HepG2 (cell line): ENCODE measurements around the gene LRP1B. TPM values are rescaled to one million over a fixed set of nuclear protein-coding genes. Genes with fewer than 3 reads are reported as not detected.

Source experiments
- ATAC-seq: fragments of 200-7000 bp; cut with Tn5 transposase; 3 replicates; pipeline ENCODE4 v1.9.1; 2020; ENCODE audit warnings: mild to moderate bottlenecking, moderate library complexity
- BruUV-seq: library from RNA; stranded (reverse); fragments of 400-500 nt; replicated peaks from 2 replicates; lab custom pipeline; 2021; lab: Mats Ljungman, UMichigan
- CTCF ChIA-PET: fragments of 300-600 bp; formaldehyde crosslinking; extraction: SDS; loops from one replicate; lab custom pipeline; 2021; ENCODE audit warnings: low total read pairs, inconsistent platforms, low intra/inter-chr PET ratio; lab: Yijun Ruan, JAX
- POLR2A ChIA-PET: fragments of 350-600 bp; sonication (Branson Sonifier 250); formaldehyde crosslinking; loops from one replicate; lab custom pipeline; 2020; ENCODE audit warnings: antibody characterized with exemption, inconsistent platforms; lab: Yijun Ruan, JAX
- DNase-seq: peaks from one replicate; pipeline ENCODE4 v3.0.0-alpha.2; 2015; ENCODE audit warnings: low spot score
- FAIRE-seq: peaks from 3 replicates; lab custom pipeline; 2011; peaks lifted over from hg19 to GRCh38; lab: Jason Lieb, UNC
- H2AFZ ChIP-seq: one replicate; pipeline ENCODE4 v1.6.1; 2011; ENCODE audit warnings: low read length, inconsistent platforms
- H3K27ac ChIP-seq: fragments of 300-600 bp; 3 replicates; pipeline ENCODE4 v1.8.0; 2011; ENCODE audit warnings: mixed run types, mild to moderate bottlenecking, mixed read lengths, low read length, inconsistent platforms; ENCODE audit not compliant: insufficient read depth; ENCODE audit errors: extremely low read length
- H3K27me3 ChIP-seq, 2 experiments: fragments of 200-600 bp in 1 of 2; 2 replicates in 1 of 2; 3 replicates in 1 of 2; pipeline versions ENCODE4 v1.6.0 to v1.8.0; 2011; ENCODE audit warnings: low read length in 2 of 2, mild to moderate bottlenecking in 2 of 2, moderate library complexity in 2 of 2, inconsistent platforms in 1 of 2; ENCODE audit not compliant: insufficient read depth in 2 of 2, control insufficient read depth in 1 of 2
- H3K36me3 ChIP-seq, 2 experiments: fragments of 200-600 bp in 1 of 2; replicated peaks in 1 of 2; 2 replicates in 1 of 2; 3 replicates in 1 of 2; pipeline versions ENCODE4 v1.5.1 to v1.8.0; 2011; ENCODE audit warnings: low read length in 2 of 2, inconsistent platforms in 1 of 2; ENCODE audit not compliant: insufficient read depth in 2 of 2, control insufficient read depth in 1 of 2
- H3K4me1 ChIP-seq: 2 replicates; pipeline ENCODE4 v1.5.1; 2012; ENCODE audit warnings: low read length, inconsistent platforms; ENCODE audit not compliant: insufficient read depth
- H3K4me2 ChIP-seq: 2 replicates; pipeline ENCODE4 v1.6.0; 2011; ENCODE audit warnings: low read depth, low read length, inconsistent platforms
- H3K4me3 ChIP-seq, 3 experiments: fragments of 200-600 bp in 1 of 3; sonication (generic), shearing (Covaris generic) in 1 of 3; replicated peaks in 1 of 3; 2 replicates each; pipeline ENCODE4 v1.5.1; 2011 to 2016; ENCODE audit warnings: low read length in 3 of 3, inconsistent platforms in 2 of 3, low read depth in 2 of 3, mild to moderate bottlenecking in 2 of 3, control low read depth in 1 of 3, mixed read lengths in 1 of 3; ENCODE audit not compliant: insufficient read depth in 1 of 3
- H3K79me2 ChIP-seq: one replicate; pipeline ENCODE4 v1.6.1; 2011; ENCODE audit warnings: low read length, inconsistent platforms; ENCODE audit not compliant: insufficient read depth
- H3K9ac ChIP-seq: 2 replicates; pipeline ENCODE4 v1.6.0; 2011; ENCODE audit warnings: mild to moderate bottlenecking, low read depth, low read length, inconsistent platforms; ENCODE audit not compliant: insufficient read depth
- H3K9me3 ChIP-seq: 2 replicates; pipeline ENCODE4 v1.5.1; 2012; ENCODE audit warnings: mild to moderate bottlenecking, low read length
- H4K20me1 ChIP-seq: 2 replicates; pipeline ENCODE4 v1.6.0; 2011; ENCODE audit warnings: inconsistent platforms, mild to moderate bottlenecking, low read length, moderate library complexity; ENCODE audit not compliant: insufficient read depth
- BRF2 ChIP-seq: sonication (generic); formaldehyde crosslinking; IDR thresholded peaks from 2 replicates; pipeline ENCODE4 v1.8.1; 2022; ENCODE audit warnings: mild to moderate bottlenecking, missing genetic modification reagents
- EED ChIP-seq: sonication (generic); formaldehyde crosslinking; IDR thresholded peaks from 2 replicates; pipeline ENCODE4 v1.5.0; 2020; ENCODE audit warnings: mild to moderate bottlenecking, missing genetic modification reagents
- GLI4 ChIP-seq: sonication (generic); formaldehyde crosslinking; IDR thresholded peaks from 2 replicates; pipeline ENCODE4 v1.5.1; 2020; ENCODE audit warnings: missing genetic modification reagents, mild to moderate bottlenecking, moderate library complexity, borderline replicate concordance
- GPBP1L1 ChIP-seq: sonication (generic); formaldehyde crosslinking; IDR thresholded peaks from 2 replicates; pipeline ENCODE4 v1.5.0; 2020; ENCODE audit warnings: mild to moderate bottlenecking, missing genetic modification reagents
- MAFG ChIP-seq: sonication (generic); formaldehyde crosslinking; IDR thresholded peaks from 2 replicates; pipeline ENCODE4 v1.5.1; 2020; ENCODE audit warnings: mild to moderate bottlenecking, missing genetic modification reagents
- PHF21A ChIP-seq: sonication (generic); formaldehyde crosslinking; IDR thresholded peaks from 2 replicates; pipeline ENCODE4 v1.5.0; 2020; ENCODE audit warnings: mild to moderate bottlenecking, missing genetic modification reagents
- POLR2G ChIP-seq: fragments of 200-400 bp; formaldehyde crosslinking; IDR thresholded peaks from 2 replicates; pipeline ENCODE4 v1.6.1; 2018; ENCODE audit warnings: mild to moderate bottlenecking, low read depth, low read length, moderate library complexity
- SNAPC5 ChIP-seq: sonication (generic); formaldehyde crosslinking; IDR thresholded peaks from 2 replicates; pipeline ENCODE4 v1.8.1; 2023; ENCODE audit warnings: mild to moderate bottlenecking, missing genetic modification reagents, borderline replicate concordance
- ZNF484 ChIP-seq: sonication (generic); formaldehyde crosslinking; IDR thresholded peaks from 2 replicates; pipeline ENCODE4 v1.5.1; 2020; ENCODE audit warnings: mild to moderate bottlenecking, low read depth, missing genetic modification reagents, borderline replicate concordance
- ZNF510 ChIP-seq: sonication (generic); formaldehyde crosslinking; IDR thresholded peaks from 2 replicates; pipeline ENCODE4 v1.4.0; 2020; ENCODE audit warnings: low read depth, mild to moderate bottlenecking, missing genetic modification reagents
- ZNF704 ChIP-seq: sonication (generic); formaldehyde crosslinking; IDR thresholded peaks from 2 replicates; pipeline ENCODE4 v1.8.1; 2023; ENCODE audit warnings: mild to moderate bottlenecking, inconsistent platforms, moderate library complexity, missing genetic modification reagents, borderline replicate concordance
- ZNF724P ChIP-seq: sonication (generic); formaldehyde crosslinking; IDR thresholded peaks from 2 replicates; pipeline ENCODE4 v1.8.0; 2022; ENCODE audit warnings: missing genetic modification reagents, borderline replicate concordance
- WGBS: methylation state at CpG from one replicate; pipeline ENCODE4 v1.1.6; 2017; ENCODE audit warnings: low lambda C conversion rate; 5-methylcytosine and 5-hydroxymethylcytosine counted together
- in situ Hi-C: cut with HindIII; loops from 2 replicates; pipeline ENCODE4 v1.10.0; 2017; ENCODE audit warnings: low pct_unique_long_range_greater_than_20kb; ENCODE audit not compliant: extremely low pct_ligation_motif_present
- intact Hi-C: fragments of 100-400 bp; cut with micrococcal nuclease; formaldehyde crosslinking; loops from one replicate; pipeline ENCODE4 v1.10.0; 2022; ENCODE audit not compliant: unreplicated experiment
- polyA plus RNA-seq, 8 experiments: library from polyadenylated mRNA; depleted of rRNA in 3 of 8; stranded (reverse) in 7 of 8; unstranded in 1 of 8; fragments of >200 nt; fragmentation: Illumina TruSeq in 4 of 8; extraction: Trizol in 4 of 8; gene quantifications; 2 replicates each; pipeline versions ENCODE4 v1.2.1 to v1.2.3, GENCODE V29; 2011 to 2016; ENCODE audit warnings: low read depth in 4 of 8, missing spikeins in 1 of 8, mixed read lengths in 1 of 8; ENCODE audit not compliant: insufficient read depth in 1 of 8
- total RNA-seq, 5 experiments: library from RNA; depleted of rRNA; stranded (reverse); fragments of >200 nt; fragmentation: Illumina TruSeq; extraction: Trizol; gene quantifications; 2 replicates each; pipeline ENCODE4 v1.2.3, GENCODE V29; 2016; ENCODE audit warnings: low read depth in 1 of 5

LRP1B gene
- total and polyA plus RNA-seq, 2 of the 13 experiments (the other 11 are each of a cell fraction or from before 2014, with no cell fraction given) = 0.04 TPM; not detected in 1

- no peak for TF ChIP-seq ZNF704 (CRISPR knock-in tag)
- TF ChIP-seq SNAPC5 (CRISPR knock-in tag) = no peak
- no peak for TF ChIP-seq MAFG (CRISPR knock-in tag)
Measured at GRCh38 chr2:142144547-142144946, 13.7 kb upstream of the LRP1B start (continued).

- ChIA-PET CTCF (no interaction called here), POLR2A (no interaction called here)
- no peak overlapping the region for H2AFZ ChIP-seq
- no peak overlapping the region for H3K27ac ChIP-seq
- no peaks in the 10 kb centered on the region for H3K79me2 ChIP-seq
- no peak overlapping the region for H3K4me3 ChIP-seq
- H3K27me3 ChIP-seq = no peaks in the 10 kb centered on the region
- no peak overlapping the region for H3K4me2 ChIP-seq
- no peak overlapping the region for H3K9ac ChIP-seq
- DNase-seq = no peak
- H4K20me1 ChIP-seq = no peaks in the 10 kb centered on the region
- TF ChIP-seq PHF21A (no peak), BRF2 (CRISPR knock-in tag) (no peak), ZNF510 (CRISPR knock-in tag) (no peak), EED (CRISPR knock-in tag) (no peak), ZNF484 (CRISPR knock-in tag) (no peak), GPBP1L1 (CRISPR knock-in tag) (no peak), POLR2G (no peak), ZNF724P (no peak), GLI4 (CRISPR knock-in tag) (no peak)
- no peak for ATAC-seq
- BruUV-seq = no TSS peak
- 0% methylated on average over 3 of the region's 3 CpGs for WGBS
- intact Hi-C loops = no loop called here
- no peaks in the 10 kb centered on the region for H3K9me3 ChIP-seq
- no peaks in the 10 kb centered on the region for H3K4me1 ChIP-seq
- FAIRE-seq = no peak
- in situ Hi-C loops = no loop called here
- no peaks in the 10 kb centered on the region for H3K36me3 ChIP-seq
Measured at GRCh38 chr2:142142595-142142994, 11.8 kb upstream of the LRP1B start.
